ENCODE measurements around the gene BLOC1S1.

BLOC1S1 gene

GRCh38 chr12:55728939-55729818 is 13.3 kb downstream of the BLOC1S1 start, which contains the start of gene CD63:
TSS of gene CD63 (minus strand) at chr12:55729009. CDS start at chr12:55728341, 668 bp downstream.
- H3K27ac ChIP-seq, result peak within 1 kb of the TSS; percentile 95
- TF ChIP-seq, protein P1, sequence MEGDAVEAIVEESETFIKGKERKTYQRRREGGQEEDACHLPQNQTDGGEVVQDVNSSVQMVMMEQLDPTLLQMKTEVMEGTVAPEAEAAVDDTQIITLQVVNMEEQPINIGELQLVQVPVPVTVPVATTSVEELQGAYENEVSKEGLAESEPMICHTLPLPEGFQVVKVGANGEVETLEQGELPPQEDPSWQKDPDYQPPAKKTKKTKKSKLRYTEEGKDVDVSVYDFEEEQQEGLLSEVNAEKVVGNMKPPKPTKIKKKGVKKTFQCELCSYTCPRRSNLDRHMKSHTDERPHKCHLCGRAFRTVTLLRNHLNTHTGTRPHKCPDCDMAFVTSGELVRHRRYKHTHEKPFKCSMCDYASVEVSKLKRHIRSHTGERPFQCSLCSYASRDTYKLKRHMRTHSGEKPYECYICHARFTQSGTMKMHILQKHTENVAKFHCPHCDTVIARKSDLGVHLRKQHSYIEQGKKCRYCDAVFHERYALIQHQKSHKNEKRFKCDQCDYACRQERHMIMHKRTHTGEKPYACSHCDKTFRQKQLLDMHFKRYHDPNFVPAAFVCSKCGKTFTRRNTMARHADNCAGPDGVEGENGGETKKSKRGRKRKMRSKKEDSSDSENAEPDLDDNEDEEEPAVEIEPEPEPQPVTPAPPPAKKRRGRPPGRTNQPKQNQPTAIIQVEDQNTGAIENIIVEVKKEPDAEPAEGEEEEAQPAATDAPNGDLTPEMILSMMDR (conservative IDR thresholded peaks at IDR 0.05), result no peak

DNA sequence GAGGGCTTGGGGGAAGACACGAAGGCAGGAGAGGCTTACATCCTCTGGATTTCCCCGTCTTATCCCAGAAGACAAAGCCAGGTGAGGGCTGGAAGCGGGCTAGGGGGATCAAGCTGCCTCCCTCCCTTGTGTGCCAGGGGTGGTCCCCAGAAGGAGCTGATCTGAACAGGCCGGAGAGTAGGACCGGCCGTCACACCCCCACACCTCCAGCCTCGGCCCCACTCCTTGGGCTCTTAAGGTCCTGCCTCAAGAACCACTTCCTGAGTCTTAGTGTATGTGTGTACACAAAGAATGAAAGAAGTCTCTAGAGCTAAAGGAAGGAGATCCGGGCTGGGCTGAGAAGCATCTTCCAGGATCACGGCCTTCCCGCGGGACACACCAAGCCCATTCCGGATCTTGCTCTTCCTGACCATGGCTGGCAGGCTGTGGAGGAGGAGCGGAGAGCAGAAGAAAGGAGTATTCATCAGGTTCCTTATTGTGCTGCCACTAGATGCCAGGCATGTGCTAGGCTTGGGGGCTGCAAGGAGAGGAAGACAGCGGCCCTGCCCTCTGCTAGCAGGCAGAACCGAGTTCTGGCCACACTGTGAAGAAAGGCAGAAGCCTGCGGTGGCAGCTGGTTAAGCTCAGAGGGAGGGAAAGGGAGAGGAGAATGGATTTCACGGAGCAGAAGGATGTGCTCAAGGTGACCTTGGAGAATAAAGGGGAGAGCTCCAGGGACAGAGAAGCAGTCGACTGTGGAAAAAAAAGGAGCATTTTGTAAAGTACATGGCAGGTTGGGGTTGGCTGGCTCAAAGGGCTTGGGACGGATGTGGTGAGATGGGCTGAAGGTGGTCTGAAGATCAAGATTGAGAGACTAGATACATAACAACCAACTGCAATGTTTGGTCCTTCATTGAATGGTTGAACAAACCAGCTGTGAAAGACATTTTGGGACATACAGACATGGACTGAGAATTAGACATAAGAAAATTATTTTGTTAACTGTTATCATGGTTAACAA is 14.3 kb downstream of the BLOC1S1 start:
- TF ChIP-seq, protein P1 (conservative IDR thresholded peaks at IDR 0.05), result no peak
- peak overlapping the region; percentile 95 for H3K27ac ChIP-seq

GRCh38 chr12:55732288-55732687 is 16.4 kb downstream of the BLOC1S1 start:
- H3K27ac ChIP-seq, result no peak overlapping the region
- TF ChIP-seq, protein P1 (conservative IDR thresholded peaks at IDR 0.05), result no peak

DNA sequence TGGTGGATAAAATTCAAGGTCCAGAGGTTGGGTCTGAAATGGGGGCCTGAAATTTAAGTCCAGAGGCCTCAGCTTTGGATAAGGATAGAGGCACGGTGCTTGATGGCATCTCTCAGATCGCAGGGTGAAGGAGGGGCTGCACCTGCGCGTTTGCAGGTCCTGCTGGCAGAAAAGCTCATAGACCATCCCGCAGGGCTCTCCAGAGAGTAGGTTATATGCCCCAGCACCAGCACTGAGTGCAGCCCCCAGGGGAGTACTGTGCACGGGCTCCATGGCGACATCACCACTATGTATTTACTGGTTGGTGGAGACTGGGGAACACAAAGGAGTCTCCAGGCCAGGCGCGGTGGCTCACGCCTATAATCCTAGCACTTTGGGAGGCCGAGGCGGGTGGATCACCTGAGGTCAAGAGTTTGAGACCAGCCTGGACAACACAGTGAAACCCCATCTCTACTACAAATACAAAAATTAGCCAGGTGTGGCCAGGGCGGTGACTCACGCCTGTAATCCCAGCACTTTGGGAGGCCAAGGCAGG is 17.2 kb downstream of the BLOC1S1 start:
- no peak overlapping the region for H3K27ac ChIP-seq
- TF ChIP-seq, protein P1 (conservative IDR thresholded peaks at IDR 0.05), result no peak

GRCh38 chr12:55733858-55734257 is 18.0 kb downstream of the BLOC1S1 start:
- TF ChIP-seq, protein P1 (conservative IDR thresholded peaks at IDR 0.05), result no peak
- no peak overlapping the region for H3K27ac ChIP-seq

- TF ChIP-seq, protein P1 (conservative IDR thresholded peaks at IDR 0.05), result no peak
- no peak overlapping the region for H3K27ac ChIP-seq
Measured at GRCh38 chr12:55734595-55734994, 18.7 kb downstream of the BLOC1S1 start.

All from VCaP (cell line).